HG03064 (cell line): Measurements from ENCODE around the gene RPS4Y2.

Source experiments
- ATAC-seq: cut with Tn5 transposase; IDR thresholded peaks from one replicate; pipeline ENCODE4 v1.9.1; 2021; ENCODE audit warnings: low read depth; ENCODE audit not compliant: unreplicated experiment

RPS4Y2 gene

DNA sequence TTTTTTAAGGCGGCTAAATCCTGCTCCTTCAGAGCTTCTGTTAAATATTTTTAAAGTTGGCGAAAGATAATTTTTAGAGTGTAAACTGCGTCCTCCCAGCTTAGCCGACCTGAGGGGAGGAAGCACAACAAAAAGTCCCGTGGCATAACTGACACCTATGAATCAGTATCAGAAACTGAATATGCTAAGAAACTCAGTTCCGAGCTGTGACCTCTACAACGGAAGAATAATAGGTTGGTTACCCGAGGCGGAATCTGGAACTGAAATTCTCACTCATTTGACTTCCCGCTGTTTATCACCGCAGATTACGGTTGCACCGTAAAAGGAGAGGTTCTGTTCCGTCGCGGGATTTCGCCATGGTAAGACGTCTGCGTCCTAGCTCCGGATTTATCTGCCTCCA is at the start of gene RPS4Y2:
Gene RPS4Y2 (plus strand): TSS at position 301 of the 400 bp plus-strand sequence. CDS start 56 bp downstream, at position 357.
- ATAC-seq: no peak

DNA sequence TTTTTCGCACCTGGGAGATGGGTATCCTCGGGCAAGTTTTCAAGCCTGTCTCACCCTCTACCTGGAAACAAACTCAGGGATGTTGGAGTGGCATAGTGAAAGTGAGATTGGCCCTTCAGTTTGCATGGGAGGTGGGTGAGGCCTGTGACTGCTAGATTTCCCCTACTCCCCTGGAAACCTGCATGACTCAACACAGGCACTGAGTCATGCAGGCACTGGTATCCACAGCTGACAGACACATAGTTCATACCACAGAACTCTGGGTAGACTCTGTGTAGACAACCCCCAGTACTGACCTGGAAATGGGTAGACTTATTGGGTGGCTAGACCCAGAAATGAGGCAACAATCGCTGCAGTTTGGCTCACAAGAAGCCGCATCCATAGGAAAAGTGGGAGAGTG is 41.5 kb upstream of the RPS4Y2 start:
- no peak for ATAC-seq

DNA sequence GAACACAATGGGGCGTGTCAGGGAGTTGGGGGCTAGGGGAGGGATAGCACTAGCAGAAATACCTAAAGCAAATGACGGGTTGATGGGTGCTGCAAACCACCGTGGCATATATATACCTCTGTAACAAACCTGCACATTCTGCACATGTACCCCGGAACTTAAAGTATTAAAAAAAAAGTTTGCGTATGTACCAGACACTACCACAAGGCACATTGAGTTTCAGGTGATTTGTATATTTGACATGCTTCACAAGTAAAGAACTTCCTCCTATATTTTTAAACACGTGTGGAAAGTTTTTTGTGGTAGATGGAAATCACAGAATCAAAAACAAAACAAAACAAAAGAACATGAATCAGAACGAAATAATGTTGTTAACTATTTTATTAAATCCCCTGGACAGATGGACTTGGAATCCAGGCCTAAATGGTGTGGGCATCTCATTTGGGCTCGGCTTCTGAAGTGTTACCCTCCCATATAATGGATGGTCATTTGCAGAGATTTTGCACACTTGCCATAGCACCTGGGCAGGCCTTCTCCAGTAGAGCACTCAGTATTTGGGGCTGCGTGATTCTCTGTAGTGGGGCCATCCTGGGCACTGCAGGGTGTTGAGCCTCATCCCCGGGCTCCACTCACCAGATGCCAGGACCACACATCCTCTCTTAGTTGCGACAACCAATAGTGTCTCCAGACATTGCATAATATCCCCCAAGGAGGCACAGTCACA is 29.6 kb upstream of the RPS4Y2 start:
- ATAC-seq: no peak

DNA sequence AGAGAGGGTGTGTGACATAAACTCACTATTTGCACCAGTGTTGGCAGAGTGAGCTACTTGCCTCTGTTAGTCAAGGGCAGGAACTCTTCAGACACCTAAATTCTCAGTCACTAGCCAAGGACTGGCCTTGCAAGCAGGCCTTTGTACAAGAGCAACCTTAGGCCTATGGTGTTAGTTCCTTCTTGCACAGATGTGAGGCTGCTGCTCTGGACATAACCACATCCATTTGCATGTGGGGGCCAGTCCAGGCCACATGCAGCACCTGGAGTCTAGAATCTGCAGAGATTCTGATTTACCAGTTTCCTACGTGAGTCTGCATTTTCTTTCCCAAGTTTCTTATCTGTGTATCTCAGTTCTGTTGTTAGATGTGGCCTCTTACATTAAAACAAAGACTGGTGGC is 20.7 kb upstream of the RPS4Y2 start:
- ATAC-seq: no peak

DNA sequence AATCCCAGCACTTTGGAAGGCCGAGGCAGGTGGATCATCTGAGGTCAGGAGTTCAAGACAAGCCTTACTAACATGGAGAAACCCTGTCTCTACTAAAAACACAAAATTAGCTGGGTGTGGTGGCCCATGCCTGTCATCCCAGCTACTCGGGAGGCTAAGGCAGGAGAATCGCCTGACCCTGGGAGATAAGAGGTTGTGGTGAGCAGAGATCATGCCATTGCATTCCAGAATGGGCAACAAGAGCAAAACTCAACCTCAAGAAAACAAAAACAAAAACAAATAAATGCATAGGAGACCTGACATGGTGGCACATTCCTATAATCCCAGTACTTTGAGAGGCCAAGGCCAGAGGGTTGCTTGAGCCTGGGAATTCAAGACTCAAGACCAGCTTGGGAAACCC is 16.1 kb upstream of the RPS4Y2 start:
- no peak for ATAC-seq

DNA sequence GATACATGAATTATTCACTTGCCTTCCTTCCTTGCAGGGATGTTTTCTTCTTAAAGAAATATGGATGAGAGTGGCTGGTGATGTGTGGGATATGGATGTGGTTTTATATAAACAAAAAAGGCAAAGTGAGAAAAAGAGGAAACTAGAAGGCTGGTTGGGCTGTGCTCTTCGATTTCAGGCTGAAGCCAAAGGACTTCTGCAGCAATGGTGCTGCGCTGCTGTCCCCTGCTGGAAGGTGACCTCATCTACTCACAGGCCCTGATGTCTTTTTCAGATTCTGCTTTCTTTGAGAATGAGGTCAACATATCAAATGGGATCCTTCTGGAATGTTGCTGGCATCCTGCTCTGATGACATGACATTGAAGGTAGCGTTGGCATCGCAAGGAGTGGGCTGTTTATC is 15.3 kb upstream of the RPS4Y2 start:
- no peak for ATAC-seq

DNA sequence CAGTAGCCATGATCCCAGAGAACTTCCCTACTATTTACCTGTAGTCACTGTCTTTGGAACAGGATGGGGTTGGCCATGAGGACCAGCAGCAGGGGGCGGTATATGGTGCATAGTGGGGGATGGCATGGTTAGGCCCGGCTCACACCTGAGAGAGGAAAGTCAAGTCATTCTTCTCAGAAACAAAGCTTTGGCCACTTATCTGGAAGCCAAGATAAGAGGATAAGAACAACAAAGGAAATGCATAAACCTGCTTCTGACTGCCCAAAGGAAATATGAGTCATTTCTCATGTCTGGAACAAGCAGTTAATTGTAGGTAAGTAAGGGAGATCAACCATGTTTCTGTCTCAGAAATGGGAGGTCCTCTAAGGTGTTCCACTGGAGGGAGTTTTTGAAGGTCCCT is 10.8 kb upstream of the RPS4Y2 start:
- ATAC-seq: no peak

DNA sequence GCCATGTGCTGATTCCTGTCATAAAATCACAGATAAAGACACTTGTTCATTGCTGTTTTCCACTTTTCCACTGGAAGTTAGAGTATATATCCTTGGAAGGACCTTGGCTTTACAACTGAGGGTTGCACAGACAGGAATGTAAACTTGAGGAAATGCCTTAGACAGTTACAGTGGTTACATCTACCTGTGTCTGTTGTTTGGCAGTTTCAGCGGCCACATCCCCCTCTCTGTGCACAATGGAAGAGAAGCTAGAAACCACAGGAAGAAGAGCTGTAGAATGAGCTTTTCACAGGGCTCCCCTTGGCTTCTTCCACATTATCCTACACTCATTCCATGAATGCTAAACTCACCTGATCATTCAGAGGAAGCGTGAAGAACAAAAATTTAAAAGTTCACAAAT is 9.0 kb upstream of the RPS4Y2 start:
- no peak for ATAC-seq

DNA sequence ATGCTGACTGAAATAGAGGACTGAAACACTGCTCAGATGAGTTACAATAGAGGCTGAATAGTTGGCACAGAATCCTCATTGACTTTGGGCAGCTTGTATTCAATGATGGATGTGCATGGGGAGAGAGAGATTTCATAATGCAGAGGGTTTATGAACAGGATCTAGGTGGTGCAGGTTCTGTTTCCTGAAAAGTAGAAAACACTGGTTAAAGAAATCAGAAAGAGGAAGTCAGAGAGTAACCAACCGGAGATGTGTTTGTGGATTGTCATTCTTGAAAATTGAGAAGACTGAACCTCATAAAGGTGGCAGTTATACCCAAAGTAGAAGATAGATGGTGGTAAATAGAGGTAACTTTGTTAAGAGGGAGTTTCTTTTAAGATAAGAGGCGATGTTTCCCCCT is 8.0 kb downstream of the RPS4Y2 start:
- ATAC-seq: no peak

DNA sequence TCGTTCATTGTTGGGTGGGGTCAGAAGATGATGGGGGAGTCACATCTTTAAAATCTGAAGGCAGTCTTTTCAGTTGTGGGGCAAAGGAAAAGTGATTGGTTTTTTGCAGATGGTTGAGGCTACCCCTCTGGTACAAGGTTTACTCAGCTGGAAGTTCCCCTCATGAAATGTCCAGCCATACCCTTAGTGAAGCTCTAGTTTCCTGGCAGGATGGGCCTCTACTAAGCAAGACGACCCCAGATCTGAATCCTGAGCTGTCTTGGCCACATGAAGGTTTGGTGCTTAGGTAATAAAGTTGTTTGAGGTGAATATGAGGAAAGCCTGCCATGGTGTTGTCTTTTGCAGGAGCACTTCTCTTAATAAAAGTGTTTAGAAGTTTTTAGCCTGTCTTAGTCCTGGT is 9.2 kb downstream of the RPS4Y2 start:
- ATAC-seq: no peak

DNA sequence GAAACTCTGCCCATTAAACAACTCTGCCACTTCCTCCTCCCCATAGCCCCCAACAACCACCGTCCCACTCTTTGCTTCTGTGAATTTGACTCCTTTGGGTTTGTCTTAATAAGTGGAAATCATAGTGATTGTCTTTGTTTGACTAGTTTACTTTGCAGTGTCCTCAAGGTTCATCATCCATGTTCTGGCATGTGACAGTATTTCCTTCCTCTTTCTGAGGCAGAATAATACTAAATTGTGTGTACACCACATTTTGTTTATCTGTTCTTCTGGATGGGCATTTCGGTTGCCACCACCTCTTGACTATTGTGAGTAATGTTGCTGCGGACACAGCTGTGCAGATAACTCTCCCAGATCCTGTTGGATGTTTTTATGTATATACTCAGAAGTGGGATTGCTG is 14.8 kb downstream of the RPS4Y2 start:
- ATAC-seq: no peak

DNA sequence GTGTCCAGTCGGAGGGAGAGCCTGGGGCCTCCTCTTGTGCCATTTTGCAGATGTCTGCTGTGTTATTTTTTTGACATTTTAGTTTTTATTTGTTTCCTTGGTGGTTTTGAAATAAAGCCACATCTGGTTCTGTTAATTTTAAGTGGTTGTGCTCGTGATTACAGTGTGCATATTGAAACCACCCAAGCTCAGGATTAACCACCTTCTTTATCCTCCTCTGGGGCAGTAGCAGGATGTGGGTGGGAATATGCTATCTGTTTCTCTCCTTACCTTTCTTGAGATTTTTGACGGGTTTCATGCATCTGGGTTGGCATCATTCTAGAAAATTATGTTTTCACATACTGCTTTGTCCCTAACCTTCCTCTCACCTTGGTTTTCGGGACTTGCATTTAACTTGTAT is 20.2 kb downstream of the RPS4Y2 start:
- ATAC-seq: no peak

DNA sequence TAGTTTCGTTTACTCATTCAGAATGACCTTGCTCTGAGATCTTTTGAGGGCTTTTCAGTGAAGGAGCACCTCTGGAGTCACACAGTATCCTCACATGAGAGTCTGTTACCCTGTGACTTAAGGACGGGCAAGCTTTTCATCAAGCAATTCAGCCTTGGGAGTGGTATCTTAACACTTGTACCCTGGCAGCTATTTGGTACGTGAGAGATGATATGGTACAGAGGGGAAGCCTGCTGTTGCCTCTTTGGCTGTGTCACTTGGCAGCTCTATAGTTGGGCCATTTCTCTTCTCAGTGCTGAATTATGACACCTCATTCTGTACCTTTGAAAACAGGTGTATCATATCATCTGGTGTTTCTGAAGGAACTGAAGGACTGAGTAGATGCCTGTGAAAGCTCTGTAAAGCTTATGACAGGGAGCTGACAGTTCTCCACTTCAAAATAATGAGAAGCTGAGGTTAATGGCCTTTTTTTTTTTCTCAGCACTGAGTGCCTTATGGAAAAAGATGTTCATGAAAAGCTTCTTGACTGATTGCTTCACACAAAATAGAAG is 24.3 kb downstream of the RPS4Y2 start:
- no peak for ATAC-seq

DNA sequence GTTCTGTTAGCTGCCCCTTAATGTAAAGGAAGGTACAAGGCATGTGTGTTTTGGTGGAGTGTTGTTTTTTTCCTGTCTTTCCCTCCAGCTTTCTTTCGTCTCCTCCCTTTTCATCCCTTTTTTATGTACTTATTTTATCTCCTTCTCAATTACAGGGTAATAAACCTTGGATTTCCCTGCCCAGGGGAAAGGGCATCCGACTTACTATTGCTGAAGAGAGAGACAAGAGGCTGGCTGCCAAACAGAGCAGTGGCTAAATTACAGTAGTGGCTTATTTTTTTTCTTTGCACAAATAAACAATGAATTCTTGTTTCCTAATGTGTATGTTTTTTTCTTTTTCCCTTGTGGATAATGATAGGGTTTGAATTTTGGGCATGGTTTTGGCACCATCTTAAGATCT is 24.9 kb downstream of the RPS4Y2 start:
- ATAC-seq: no peak

DNA sequence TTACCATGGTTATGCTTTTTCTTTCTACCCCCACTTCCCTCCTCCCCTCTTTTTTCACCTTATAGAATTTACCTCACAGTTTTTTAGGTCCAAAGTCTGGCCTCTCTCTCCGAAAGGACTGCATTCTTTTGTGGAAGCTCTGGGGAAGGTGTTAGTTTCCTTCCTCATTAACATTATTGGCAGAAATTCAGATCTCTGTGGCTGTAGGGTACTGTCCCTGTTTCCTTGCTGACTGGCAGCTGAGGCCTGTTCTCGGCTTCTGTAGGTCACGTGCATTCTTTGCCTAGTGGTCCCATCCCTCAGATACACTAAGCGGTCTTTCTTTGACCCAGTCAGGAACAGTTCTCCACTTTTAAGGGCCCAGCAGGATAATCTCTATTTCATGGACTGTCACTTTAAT is 25.5 kb downstream of the RPS4Y2 start:
- no peak for ATAC-seq

DNA sequence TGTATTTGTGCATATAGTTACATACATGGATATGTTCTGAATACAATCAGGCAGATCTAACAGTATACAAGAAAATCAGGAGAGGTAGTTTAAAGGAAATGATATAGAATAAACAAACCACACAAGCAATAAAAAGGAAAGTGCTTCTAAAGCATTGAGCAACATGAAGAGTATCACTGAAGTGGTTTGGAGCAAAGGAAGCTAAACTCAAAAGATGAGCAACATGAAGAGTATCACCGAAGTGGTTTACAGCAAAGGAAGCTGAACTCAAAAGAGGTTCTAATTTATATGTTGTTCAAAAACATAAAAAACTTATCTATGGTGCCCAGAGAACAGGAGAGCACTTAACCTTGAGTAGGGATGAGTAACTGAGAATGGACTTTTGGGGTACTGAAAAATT is 29.1 kb downstream of the RPS4Y2 start:
- no peak for ATAC-seq

DNA sequence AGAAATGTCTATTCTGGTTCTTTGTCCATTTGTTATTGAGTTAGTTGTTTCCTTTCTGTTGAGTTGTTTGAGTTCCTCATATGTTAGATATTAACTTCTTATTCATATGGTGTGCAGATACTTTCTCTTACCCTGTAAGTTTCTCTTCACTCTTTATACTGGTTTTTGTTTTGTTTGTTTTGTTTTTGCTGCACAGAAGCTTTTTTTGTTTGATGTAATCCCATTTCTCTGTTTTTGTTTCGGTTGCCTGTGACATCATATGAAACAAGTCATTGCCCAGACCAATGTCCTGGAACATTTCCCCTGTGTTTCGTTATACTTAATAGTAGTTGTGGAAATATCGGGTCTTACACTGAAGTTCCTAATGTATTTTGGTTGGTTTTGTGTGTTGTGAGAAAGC is 31.2 kb downstream of the RPS4Y2 start:
- ATAC-seq: no peak

DNA sequence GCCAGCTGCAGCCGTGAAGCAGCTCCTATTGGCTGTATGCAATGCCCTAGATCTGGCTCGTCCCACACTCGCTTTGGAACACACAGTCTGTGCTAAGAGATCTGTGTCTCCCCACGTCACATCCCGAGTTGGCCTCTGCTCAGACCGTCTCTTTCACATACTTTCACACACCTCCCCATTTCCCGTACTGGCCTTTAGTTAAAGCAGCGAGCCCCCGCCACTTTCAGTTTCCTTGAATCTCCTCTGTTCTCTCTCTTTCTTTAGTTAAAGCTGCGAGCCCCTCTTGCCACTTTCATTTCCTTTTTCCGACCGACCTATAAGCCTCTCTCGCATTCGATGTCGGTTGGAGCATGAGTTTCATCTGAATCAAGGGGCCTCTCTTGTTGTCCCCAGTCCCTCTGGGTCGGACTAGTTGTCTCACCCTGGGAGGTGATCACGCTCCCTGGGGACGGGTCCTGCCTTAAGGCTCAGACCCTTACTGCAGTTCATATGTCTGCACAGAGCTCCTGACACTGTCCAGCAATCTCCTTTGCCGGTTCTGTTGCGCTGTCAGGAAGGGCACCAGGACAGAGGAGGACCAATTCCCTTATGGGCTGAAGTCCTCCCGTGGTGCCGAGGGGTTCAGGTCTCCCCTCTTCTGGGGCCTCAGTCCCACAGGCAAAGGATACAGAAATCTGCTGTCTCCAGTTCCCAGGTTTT is 42.6 kb downstream of the RPS4Y2 start:
- ATAC-seq: no peak

DNA sequence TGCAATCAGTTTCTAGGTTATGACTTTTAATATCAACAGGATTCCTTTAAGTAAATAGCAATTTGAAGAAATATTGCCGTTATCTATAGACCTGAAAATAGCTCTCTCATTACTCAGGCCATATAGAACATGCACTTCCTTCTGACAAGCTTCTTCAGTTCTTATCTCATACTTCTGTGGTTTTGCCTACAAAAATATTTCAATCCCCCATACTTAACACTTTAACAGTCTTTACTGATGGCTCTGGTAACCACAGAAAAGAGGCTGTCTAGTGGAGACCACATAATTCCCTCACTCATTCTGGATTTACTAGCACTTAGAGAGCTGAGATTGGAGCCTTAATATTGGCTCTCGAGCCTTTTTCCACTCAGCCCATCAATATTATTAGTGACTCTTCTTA is 46.8 kb downstream of the RPS4Y2 start:
- ATAC-seq: no peak

DNA sequence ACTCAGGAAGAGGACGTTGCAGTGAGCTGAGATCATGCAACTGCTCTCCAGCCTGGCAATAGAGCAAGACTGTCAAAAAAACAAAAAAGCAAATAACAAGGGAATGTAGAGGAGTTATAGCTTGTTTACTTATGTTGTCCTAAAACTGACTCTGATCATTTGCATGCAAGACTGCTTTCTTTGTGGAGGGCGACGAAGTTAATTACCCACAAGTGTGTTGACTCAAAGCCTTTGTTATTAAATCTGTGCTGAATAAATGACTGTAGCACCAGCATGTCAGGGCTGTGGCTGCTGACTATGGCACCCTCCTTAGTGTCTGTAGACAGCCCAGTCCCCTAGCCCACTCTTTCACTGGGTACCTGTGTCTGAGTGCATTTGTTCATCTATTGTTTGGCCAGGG is 50.3 kb downstream of the RPS4Y2 start:
- no peak for ATAC-seq

DNA sequence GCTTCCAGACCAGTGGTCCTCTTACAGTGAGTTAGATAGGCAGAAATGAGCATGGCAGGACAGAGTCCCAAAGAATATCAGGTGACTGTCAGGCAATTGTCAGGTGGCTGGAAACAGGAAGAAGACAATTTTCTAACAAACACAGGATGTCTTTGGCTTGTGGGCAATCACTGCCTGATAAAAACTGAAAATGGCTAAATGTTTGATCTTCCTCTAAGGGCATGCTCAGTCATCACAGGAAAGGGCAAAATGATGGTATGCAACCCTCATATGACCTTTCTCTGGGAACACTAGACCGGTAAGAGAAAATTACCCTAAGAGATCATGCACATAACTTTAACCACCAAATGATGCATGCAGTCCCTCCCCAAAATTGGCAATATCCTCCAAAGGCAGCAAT is 57.6 kb downstream of the RPS4Y2 start:
- no peak for ATAC-seq

DNA sequence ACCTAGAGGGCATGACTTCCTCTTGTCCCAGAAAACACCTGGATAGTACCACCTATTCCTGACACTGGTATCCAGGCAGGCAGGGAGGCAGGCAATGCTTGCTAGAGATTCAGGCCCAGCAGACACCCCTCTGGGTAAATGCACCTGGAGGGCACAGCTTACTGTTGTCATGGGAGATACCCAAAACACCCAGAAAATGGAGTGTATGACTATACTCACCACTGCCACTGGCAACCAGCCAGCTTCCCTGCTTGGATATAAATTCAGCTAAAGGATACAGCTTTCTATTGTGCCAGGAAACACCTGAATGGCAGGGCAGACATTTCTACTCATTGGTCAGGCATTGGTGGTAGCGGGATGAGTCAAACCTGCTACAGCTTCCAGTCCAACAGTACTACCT is 58.9 kb downstream of the RPS4Y2 start:
- ATAC-seq: no peak
